GM19467 (cell line): ENCODE measurements around the gene ADM.
"Not testable (repeated sequence)": the region's sequence is repeated elsewhere in the genome, so short reads cannot be mapped to it uniquely, and the experiment has no call there.

ENCODE experiments used
- ATAC-seq: cut with Tn5 transposase; IDR thresholded peaks from one replicate; pipeline ENCODE4 v1.9.1; 2021; ENCODE audit warnings: mild to moderate bottlenecking, moderate library complexity; ENCODE audit not compliant: unreplicated experiment

Gene ADM

GRCh38 chr11:10304495-10305261 is at the start of gene ADM:
ADM (plus strand) TSS chr11:10305073; CDS start chr11:10305701, 628 bp downstream.
- no peak for ATAC-seq

- ATAC-seq: no peak
Observed at GRCh38 chr11:10255388-10256125, 49.3 kb upstream of the ADM start.

GRCh38 chr11:10257478-10257877 is 47.4 kb upstream of the ADM start:
- ATAC-seq: no peak

GRCh38 chr11:10261821-10262220 is 43.1 kb upstream of the ADM start:
- no peak for ATAC-seq

- no peak for ATAC-seq
Observed at GRCh38 chr11:10263929-10264328, 40.9 kb upstream of the ADM start.

- not testable (repeated sequence) for ATAC-seq
Observed at GRCh38 chr11:10264716-10265115, 40.2 kb upstream of the ADM start.

- no peak for ATAC-seq
Observed at GRCh38 chr11:10265936-10266335, 38.9 kb upstream of the ADM start.

- ATAC-seq: no peak
Observed at GRCh38 chr11:10267821-10268220, 37.1 kb upstream of the ADM start.

- no peak for ATAC-seq
Observed at GRCh38 chr11:10268746-10269488, 36.0 kb upstream of the ADM start.

- ATAC-seq: no peak
Observed at GRCh38 chr11:10272132-10272531, 32.7 kb upstream of the ADM start.

- no peak for ATAC-seq
Observed at GRCh38 chr11:10273738-10274137, 31.1 kb upstream of the ADM start.

GRCh38 chr11:10274726-10275125 is 30.1 kb upstream of the ADM start:
- ATAC-seq: no peak

GRCh38 chr11:10275714-10276113 is 29.2 kb upstream of the ADM start:
- no peak for ATAC-seq

GRCh38 chr11:10282117-10282516 is 22.8 kb upstream of the ADM start:
- no peak for ATAC-seq

- ATAC-seq: no peak
Observed at GRCh38 chr11:10283991-10284390, 20.9 kb upstream of the ADM start.

GRCh38 chr11:10285148-10285802 is 19.6 kb upstream of the ADM start:
- no peak for ATAC-seq

- no peak for ATAC-seq
Observed at GRCh38 chr11:10287140-10287539, 17.7 kb upstream of the ADM start.

GRCh38 chr11:10287766-10288715 is 16.8 kb upstream of the ADM start:
- ATAC-seq: no peak

- no peak for ATAC-seq
Observed at GRCh38 chr11:10288881-10289764, 15.8 kb upstream of the ADM start.
